Natural killer cell (primary cell): Measurements from ENCODE around the gene POC1A. TPM values are rescaled to one million over a fixed set of nuclear protein-coding genes. Genes with fewer than 3 reads are reported as not detected.

Experiments
- ATAC-seq, 3 donors: fragments of 150-1000 bp in 2 of 3; fragments of 200-7000 bp in 1 of 3; cut with Tn5 transposase; 1 replicate in 1 of 3; 2 replicates in 2 of 3; pipeline ENCODE4 v1.10.0; 2021; ENCODE audit warnings: mild to moderate bottlenecking in 2 of 3, moderate library complexity in 2 of 3
- DNase-seq, 2 donors: peaks; one replicate each; pipeline versions ENCODE4 v3.0.0 to v3.0.0-alpha.2; 2013 to 2021; ENCODE audit warnings: mixed read lengths in 1 of 2
- H3K27ac ChIP-seq: one replicate; pipeline ENCODE4 v1.5.1; 2013; ENCODE audit warnings: mild to moderate bottlenecking, low read length
- H3K27me3 ChIP-seq: one replicate; pipeline ENCODE4 v1.6.1; 2013; ENCODE audit warnings: low read length; ENCODE audit not compliant: control insufficient read depth, insufficient read depth
- H3K36me3 ChIP-seq: one replicate; pipeline ENCODE4 v1.6.1; 2013; ENCODE audit warnings: low read length; ENCODE audit not compliant: control insufficient read depth, insufficient read depth
- H3K4me1 ChIP-seq: one replicate; pipeline ENCODE4 v1.6.1; 2013; ENCODE audit warnings: low read length; ENCODE audit not compliant: control insufficient read depth, insufficient read depth
- H3K4me3 ChIP-seq: one replicate; pipeline ENCODE4 v1.5.1; 2013; ENCODE audit warnings: low read length
- H3K9me3 ChIP-seq: one replicate; pipeline ENCODE4 v1.6.1; 2013; ENCODE audit warnings: low read length; ENCODE audit not compliant: control insufficient read depth, insufficient read depth
- H3K27ac Mint-ChIP-seq, 2 donors: one replicate each; pipeline ENCODE4 v1.8.0; 2022; ENCODE audit warnings: mild to moderate bottlenecking in 2 of 2, mixed read lengths in 2 of 2, moderate library complexity in 1 of 2
- H3K27me3 Mint-ChIP-seq, 2 donors: one replicate each; pipeline ENCODE4 v1.8.0; 2022; ENCODE audit warnings: low read depth in 2 of 2, mixed read lengths in 2 of 2
- H3K36me3 Mint-ChIP-seq: one replicate; pipeline ENCODE4 v1.8.0; 2022; ENCODE audit warnings: mixed read lengths
- H3K4me1 Mint-ChIP-seq, 2 donors: one replicate each; pipeline ENCODE4 v1.8.0; 2022; ENCODE audit warnings: mixed read lengths in 2 of 2
- H3K4me3 Mint-ChIP-seq: one replicate; pipeline ENCODE4 v1.8.0; 2022; ENCODE audit warnings: mild to moderate bottlenecking, moderate library complexity, mixed read lengths
- H3K9me3 Mint-ChIP-seq, 2 donors: one replicate each; pipeline ENCODE4 v1.8.0; 2022; ENCODE audit warnings: mixed read lengths in 2 of 2
- WGBS: methylation state at CpG from one replicate; pipeline ENCODE4 v1.1.7; 2013; ENCODE audit warnings: missing lambda C conversion rate; ENCODE audit not compliant: insufficient coverage; 5-methylcytosine and 5-hydroxymethylcytosine counted together
- intact Hi-C: fragments of 100-400 bp; cut with micrococcal nuclease; formaldehyde crosslinking; loops from one replicate; pipeline ENCODE4 v1.14.2; 2022
- total RNA-seq, 4 donors: library from RNA; stranded (reverse); fragments of 120-200 nt in 1 of 4; gene quantifications; one replicate each; pipeline versions ENCODE4 v1.2.3 to v1.2.4, GENCODE V29; 2013 to 2022
- TF ChIP-seq, protein P1 (sequence below): fragments of 200-600 bp; IDR thresholded peaks from one replicate; pipeline ENCODE4 v1.8.0; 2022; ENCODE audit warnings: antibody characterized with exemption

The POC1A gene
- total RNA-seq, 3 donors from 2014 or later (not counting 1 experiment from before 2014, with no cell fraction given) = 1.3 to 2.6 (median 2.4) TPM

DNA sequence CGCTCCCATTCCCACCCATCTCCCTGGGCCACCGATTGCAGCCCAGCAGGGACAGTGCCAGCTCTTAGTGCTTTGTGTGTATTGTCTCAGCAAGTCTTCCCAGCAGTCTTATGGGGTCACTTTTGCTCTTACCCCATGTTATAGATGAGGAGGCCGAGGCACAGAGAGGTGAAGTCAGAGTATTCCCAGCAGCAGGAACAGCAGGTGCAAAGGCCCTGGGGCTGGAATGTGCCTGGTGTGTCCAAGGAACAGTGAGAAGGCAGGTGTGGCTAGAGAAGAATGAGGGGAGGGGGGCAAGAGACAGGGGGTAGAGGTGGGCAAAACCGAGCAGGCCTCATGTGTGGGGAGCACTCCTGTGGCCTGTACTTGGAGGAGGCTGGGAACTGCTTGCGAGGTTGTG, 85.1 kb downstream of the POC1A start:
- H3K27ac Mint-ChIP-seq = peak overlapping the region in 1 of 2 donors; percentile 33
- intact Hi-C loops = no loop called here

DNA sequence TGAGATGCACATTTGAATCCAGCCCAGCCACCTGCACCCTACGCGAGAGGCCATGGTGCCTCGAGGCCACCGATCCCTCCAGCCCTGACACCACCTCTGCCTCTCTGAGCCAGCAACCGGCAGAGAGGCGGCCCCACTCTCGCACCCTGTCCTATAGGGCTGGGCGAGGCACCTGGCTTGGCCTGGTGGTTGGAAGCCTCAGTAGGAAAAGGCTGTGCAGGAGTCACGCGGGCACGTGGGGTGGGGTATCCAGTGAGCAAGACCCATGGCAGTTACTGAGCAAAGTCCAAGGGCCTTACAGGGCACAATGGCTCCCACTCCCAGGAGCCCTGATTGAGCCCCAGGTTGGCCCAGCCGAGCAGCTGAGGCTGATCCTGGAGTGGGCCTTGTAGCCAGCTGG, 85.5 kb downstream of the POC1A start:
- no peaks in the 10 kb centered on the region for H3K27me3 ChIP-seq
- no peak overlapping the region for H3K27ac ChIP-seq
- Mint-ChIP-seq H3K36me3 (no peaks in the 10 kb centered on the region), H3K4me3 (no peak overlapping the region), H3K4me1 (peaks cover 11 to 13% of the 10 kb centered on the region in 2 donors), H3K27me3 (no peaks in the 10 kb centered on the region), H3K9me3 (no peaks in the 10 kb centered on the region), H3K27ac (peak overlapping the region in 1 of 2 donors; percentile 33)
- no peak for DNase-seq
- TF ChIP-seq, protein P1, sequence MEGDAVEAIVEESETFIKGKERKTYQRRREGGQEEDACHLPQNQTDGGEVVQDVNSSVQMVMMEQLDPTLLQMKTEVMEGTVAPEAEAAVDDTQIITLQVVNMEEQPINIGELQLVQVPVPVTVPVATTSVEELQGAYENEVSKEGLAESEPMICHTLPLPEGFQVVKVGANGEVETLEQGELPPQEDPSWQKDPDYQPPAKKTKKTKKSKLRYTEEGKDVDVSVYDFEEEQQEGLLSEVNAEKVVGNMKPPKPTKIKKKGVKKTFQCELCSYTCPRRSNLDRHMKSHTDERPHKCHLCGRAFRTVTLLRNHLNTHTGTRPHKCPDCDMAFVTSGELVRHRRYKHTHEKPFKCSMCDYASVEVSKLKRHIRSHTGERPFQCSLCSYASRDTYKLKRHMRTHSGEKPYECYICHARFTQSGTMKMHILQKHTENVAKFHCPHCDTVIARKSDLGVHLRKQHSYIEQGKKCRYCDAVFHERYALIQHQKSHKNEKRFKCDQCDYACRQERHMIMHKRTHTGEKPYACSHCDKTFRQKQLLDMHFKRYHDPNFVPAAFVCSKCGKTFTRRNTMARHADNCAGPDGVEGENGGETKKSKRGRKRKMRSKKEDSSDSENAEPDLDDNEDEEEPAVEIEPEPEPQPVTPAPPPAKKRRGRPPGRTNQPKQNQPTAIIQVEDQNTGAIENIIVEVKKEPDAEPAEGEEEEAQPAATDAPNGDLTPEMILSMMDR = no peak
- ATAC-seq = no peak
- intact Hi-C loops = no loop called here
- peaks cover 31% of the 10 kb centered on the region for H3K4me1 ChIP-seq
- WGBS = 97% methylated on average over 12 of the region's 12 CpGs
- no peaks in the 10 kb centered on the region for H3K36me3 ChIP-seq
- H3K9me3 ChIP-seq = no peaks in the 10 kb centered on the region
- H3K4me3 ChIP-seq = no peak overlapping the region

More for the DNA sequence above, 85.1 kb downstream of the POC1A start:
- H3K4me1 ChIP-seq = peaks cover 31% of the 10 kb centered on the region
- no peaks in the 10 kb centered on the region for H3K36me3 Mint-ChIP-seq
- H3K27me3 ChIP-seq = no peaks in the 10 kb centered on the region
- no peak overlapping the region for H3K4me3 ChIP-seq
- no peaks in the 10 kb centered on the region for H3K9me3 Mint-ChIP-seq
- DNase-seq (no peak), ATAC-seq (no peak)
- H3K36me3 ChIP-seq = no peaks in the 10 kb centered on the region
- TF ChIP-seq, protein P1 = no peak
- no peak overlapping the region for H3K27ac ChIP-seq
- WGBS = 99% methylated on average over 4 of the region's 5 CpGs
- H3K9me3 ChIP-seq = no peaks in the 10 kb centered on the region
- peaks cover 11 to 13% of the 10 kb centered on the region in 2 donors for H3K4me1 Mint-ChIP-seq
- no peak overlapping the region for H3K4me3 Mint-ChIP-seq
- no peaks in the 10 kb centered on the region for H3K27me3 Mint-ChIP-seq

DNA sequence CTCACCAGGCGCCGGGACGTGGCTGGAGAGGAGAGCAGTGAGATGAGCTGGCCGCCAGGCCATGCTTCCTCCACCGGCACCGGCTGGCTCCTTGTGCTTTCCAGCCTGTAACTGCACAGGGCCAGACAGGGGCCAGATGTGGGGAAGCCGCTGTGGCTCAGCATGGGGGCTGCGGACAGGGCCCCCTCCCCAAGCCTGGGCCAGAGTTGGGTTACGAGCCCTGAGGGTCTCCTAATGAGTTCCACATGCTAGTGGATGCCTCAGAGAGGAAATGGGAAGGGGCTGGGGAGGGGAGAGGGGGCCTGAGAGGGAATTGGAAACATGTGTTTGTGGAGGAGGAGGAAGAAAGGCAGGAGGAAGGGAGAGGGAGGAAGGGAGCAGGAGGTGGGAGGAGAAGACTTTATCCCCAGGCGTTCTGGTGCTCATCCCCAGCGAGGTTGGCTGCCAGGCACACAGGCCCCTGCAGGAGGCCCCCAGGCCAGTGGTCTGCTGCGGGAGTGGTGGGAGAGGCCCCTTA, 86.1 kb downstream of the POC1A start:
- TF ChIP-seq, protein P1 = no peak
- H3K36me3 ChIP-seq = no peaks in the 10 kb centered on the region
- Mint-ChIP-seq H3K27me3 (no peaks in the 10 kb centered on the region), H3K4me3 (no peak overlapping the region), H3K27ac (no peak overlapping the region), H3K9me3 (no peaks in the 10 kb centered on the region), H3K36me3 (no peaks in the 10 kb centered on the region), H3K4me1 (peaks cover 11 to 13% of the 10 kb centered on the region in 2 donors)
- H3K27ac ChIP-seq = no peak overlapping the region
- intact Hi-C loops = no loop called here
- 95% methylated on average over 12 of the region's 12 CpGs for WGBS
- DNase-seq (no peak), ATAC-seq (no peak)
- no peak overlapping the region for H3K4me3 ChIP-seq
- H3K9me3 ChIP-seq = no peaks in the 10 kb centered on the region
- peaks cover 31% of the 10 kb centered on the region for H3K4me1 ChIP-seq
- no peaks in the 10 kb centered on the region for H3K27me3 ChIP-seq

DNA sequence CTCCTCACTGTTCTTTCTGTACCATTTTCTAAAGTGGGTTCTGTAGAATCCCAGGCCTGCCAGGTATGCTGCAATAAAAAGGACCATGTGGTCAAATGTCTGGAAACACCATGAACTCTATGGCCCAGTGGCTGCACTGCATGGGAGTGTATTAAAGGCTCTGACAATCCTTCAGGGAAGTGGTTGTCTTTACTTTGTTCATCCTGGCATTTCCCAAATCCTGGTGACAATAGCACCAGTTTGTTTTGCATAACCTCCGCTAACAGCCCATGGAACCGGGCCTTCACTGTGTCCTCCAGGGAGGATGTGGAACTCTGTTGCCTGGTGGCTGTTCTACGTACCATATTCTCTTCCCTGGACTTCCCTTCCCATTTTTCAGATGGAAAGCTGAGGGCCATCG, 86.7 kb downstream of the POC1A start:
- no peak overlapping the region for H3K27ac Mint-ChIP-seq
- no peak for DNase-seq
- no peaks in the 10 kb centered on the region for H3K27me3 ChIP-seq
- no peak overlapping the region for H3K4me3 Mint-ChIP-seq
- no peak for ATAC-seq
- 82% methylated on average over 4 of the region's 4 CpGs for WGBS
- no peaks in the 10 kb centered on the region for H3K9me3 ChIP-seq
- peaks cover 11 to 13% of the 10 kb centered on the region in 2 donors for H3K4me1 Mint-ChIP-seq
- H3K36me3 Mint-ChIP-seq = no peaks in the 10 kb centered on the region
- TF ChIP-seq, protein P1 = no peak
- no peak overlapping the region for H3K4me3 ChIP-seq
- H3K9me3 Mint-ChIP-seq = no peaks in the 10 kb centered on the region
- H3K27ac ChIP-seq = no peak overlapping the region
- intact Hi-C loops = no loop called here
- no peaks in the 10 kb centered on the region for H3K36me3 ChIP-seq
- no peaks in the 10 kb centered on the region for H3K27me3 Mint-ChIP-seq
- H3K4me1 ChIP-seq = peaks cover 31% of the 10 kb centered on the region
